Esophagus muscularis mucosa (tissue), 4 donors: ENCODE measurements around the gene DNAH17.

ENCODE experiments used
- EP300 ChIP-seq: sonication (generic); formaldehyde crosslinking; IDR thresholded peaks from one replicate; pipeline ENCODE4 v1.6.1; 2017; ENCODE audit warnings: antibody characterized with exemption
- POLR2A ChIP-seq: fragments of 450-650 bp; IDR thresholded peaks from one replicate; pipeline ENCODE4 v1.6.1; 2017; ENCODE audit warnings: antibody characterized with exemption, moderate library complexity, mild to moderate bottlenecking, low read depth
- TF ChIP-seq, protein P1 (sequence below), 3 experiments: fragments of 200-600 bp in 2 of 3; fragments of 450-650 bp in 1 of 3; sonication (generic) in 2 of 3; IDR thresholded peaks; one replicate each; pipeline ENCODE4 v1.5.1; 2017 to 2019; ENCODE audit warnings: antibody characterized with exemption in 3 of 3, mild to moderate bottlenecking in 2 of 3, moderate library complexity in 1 of 3

DNA sequence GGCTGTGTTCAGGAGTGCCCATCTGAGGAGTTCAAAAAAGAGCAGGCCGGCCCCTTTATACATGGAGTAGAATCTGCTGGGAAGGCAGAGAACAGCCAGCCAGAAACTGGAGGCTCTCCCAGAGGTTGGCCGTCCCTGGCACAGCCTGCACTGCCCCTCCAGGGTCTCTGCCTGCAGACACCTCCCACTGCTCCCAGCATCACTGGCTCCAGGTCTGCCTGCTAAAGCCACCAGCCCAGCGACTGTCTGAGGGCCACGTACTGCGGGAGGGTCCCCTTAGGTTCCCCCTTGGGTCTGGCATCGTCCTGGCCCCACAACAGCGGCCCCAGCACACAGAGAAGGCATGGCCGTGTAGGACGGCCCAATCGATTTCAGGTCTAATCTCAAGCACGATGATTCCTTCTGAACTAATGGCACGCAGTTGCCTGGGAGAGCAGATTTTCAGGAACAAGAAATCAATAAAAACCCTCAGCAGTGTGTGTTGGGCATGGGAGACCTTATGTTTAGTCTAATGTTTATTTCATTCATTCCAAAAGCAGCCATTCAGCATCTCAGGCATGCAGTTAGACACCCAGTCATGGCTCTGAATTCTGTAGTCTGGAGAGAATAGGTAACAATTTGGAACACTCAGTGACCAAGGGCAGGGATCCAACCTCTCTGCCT, 103.1 kb downstream of the DNAH17 start:
- TF ChIP-seq, protein P1, sequence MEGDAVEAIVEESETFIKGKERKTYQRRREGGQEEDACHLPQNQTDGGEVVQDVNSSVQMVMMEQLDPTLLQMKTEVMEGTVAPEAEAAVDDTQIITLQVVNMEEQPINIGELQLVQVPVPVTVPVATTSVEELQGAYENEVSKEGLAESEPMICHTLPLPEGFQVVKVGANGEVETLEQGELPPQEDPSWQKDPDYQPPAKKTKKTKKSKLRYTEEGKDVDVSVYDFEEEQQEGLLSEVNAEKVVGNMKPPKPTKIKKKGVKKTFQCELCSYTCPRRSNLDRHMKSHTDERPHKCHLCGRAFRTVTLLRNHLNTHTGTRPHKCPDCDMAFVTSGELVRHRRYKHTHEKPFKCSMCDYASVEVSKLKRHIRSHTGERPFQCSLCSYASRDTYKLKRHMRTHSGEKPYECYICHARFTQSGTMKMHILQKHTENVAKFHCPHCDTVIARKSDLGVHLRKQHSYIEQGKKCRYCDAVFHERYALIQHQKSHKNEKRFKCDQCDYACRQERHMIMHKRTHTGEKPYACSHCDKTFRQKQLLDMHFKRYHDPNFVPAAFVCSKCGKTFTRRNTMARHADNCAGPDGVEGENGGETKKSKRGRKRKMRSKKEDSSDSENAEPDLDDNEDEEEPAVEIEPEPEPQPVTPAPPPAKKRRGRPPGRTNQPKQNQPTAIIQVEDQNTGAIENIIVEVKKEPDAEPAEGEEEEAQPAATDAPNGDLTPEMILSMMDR (IDR thresholded peaks at IDR 0.05), result no peak
- no peak for TF ChIP-seq POLR2A
- TF ChIP-seq EP300, result no peak
